Thyroid gland (tissue), 4 donors: Measurements from ENCODE around the gene ZNF850.

Source experiments
- CTCF ChIP-seq, 6 experiments: fragments of 200-600 bp in 3 of 6; fragments of 450-650 bp in 3 of 6; sonication (generic) in 3 of 6; IDR thresholded peaks; one replicate each; pipeline ENCODE4 v1.5.1; 2016 to 2019; ENCODE audit warnings: antibody characterized with exemption in 6 of 6, mild to moderate bottlenecking in 2 of 6, inconsistent platforms in 1 of 6, moderate library complexity in 1 of 6
- POLR2A ChIP-seq, 2 donors: fragments of 450-650 bp; IDR thresholded peaks; one replicate each; pipeline ENCODE4 v1.6.1; 2017; ENCODE audit warnings: antibody characterized with exemption in 2 of 2, mild to moderate bottlenecking in 2 of 2, moderate library complexity in 1 of 2

- TF ChIP-seq CTCF (IDR thresholded peaks at IDR 0.05) (no peak), POLR2A (IDR thresholded peaks at IDR 0.05) (no peak)
These were observed 24.9 kb downstream of the ZNF850 start for GRCh38 chr19:36747750-36748149.
